Epithelial cell of prostate (primary cell): ENCODE measurements around the gene RER1.

ENCODE experiments used
- DNase-seq: peaks from one replicate; pipeline ENCODE4 v3.0.0-alpha.2; 2011; ENCODE audit warnings: low read depth, low spot score
- H3K27ac ChIP-seq: fragments of 450-650 bp; 2 replicates; pipeline ENCODE4 v1.5.1; 2017; ENCODE audit warnings: mild to moderate bottlenecking

The RER1 gene

DNA sequence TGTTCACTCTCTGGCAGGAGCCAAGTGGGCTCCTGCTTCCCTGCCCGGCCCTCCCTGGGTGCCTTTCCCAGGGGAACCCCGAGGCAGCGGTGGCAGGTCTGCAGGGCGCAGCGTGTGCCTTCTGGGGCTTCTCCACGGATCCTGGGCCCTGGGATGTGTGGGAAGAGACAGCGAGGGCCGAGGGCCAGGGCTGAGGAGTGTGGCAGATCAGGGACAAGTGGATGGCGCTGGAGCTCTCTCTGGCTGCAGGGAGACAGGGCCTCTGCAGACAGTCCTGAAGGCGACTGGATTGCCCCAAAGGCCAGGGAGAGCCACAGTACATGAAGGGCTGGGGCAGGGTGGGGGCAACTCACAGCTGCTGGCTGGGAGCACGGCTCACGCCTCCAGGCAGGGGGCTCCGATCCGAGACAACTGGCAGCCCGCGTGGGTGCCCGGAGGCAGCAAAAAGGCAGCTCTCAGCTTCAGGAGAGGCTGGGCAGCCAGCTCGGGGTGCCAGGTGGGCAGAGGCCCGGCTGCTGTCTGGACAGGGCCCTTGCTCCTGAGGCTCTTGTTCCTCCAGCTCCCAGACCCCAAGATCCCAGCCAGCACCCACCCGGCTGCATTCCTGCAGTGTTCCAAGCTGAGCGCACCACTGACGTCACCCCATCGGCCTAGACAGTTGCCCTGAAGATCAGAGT is 16.3 kb upstream of the RER1 start:
- DNase-seq: no peak

GRCh38 chr1:2375923-2376260 is 15.7 kb upstream of the RER1 start:
- DNase-seq: no peak
- no peak overlapping the region for H3K27ac ChIP-seq

More for the DNA sequence above, 16.3 kb upstream of the RER1 start:
- H3K27ac ChIP-seq: no peak overlapping the region

GRCh38 chr1:2376261-2376741 is 15.3 kb upstream of the RER1 start:
- H3K27ac ChIP-seq: no peak overlapping the region
- DNase-seq: no peak

- DNase-seq: no peak
- H3K27ac ChIP-seq: no peak overlapping the region
These were observed 14.5 kb upstream of the RER1 start for GRCh38 chr1:2376931-2377672.

GRCh38 chr1:2377751-2378440 is 13.7 kb upstream of the RER1 start:
- DNase-seq: no peak
- H3K27ac ChIP-seq: no peak overlapping the region

- no peak overlapping the region for H3K27ac ChIP-seq
- no peak for DNase-seq
These were observed 13.2 kb upstream of the RER1 start for GRCh38 chr1:2378441-2378851.

GRCh38 chr1:2378956-2379732 is 12.5 kb upstream of the RER1 start:
- DNase-seq: no peak
- H3K27ac ChIP-seq: no peak overlapping the region

GRCh38 chr1:2379733-2380404 is 11.8 kb upstream of the RER1 start:
- no peak for DNase-seq
- no peak overlapping the region for H3K27ac ChIP-seq

- no peak overlapping the region for H3K27ac ChIP-seq
- DNase-seq: no peak
These were observed 10.6 kb upstream of the RER1 start for GRCh38 chr1:2380816-2381591.

- DNase-seq: no peak
- H3K27ac ChIP-seq: no peak overlapping the region
These were observed 9.7 kb upstream of the RER1 start for GRCh38 chr1:2381741-2382620.

DNA sequence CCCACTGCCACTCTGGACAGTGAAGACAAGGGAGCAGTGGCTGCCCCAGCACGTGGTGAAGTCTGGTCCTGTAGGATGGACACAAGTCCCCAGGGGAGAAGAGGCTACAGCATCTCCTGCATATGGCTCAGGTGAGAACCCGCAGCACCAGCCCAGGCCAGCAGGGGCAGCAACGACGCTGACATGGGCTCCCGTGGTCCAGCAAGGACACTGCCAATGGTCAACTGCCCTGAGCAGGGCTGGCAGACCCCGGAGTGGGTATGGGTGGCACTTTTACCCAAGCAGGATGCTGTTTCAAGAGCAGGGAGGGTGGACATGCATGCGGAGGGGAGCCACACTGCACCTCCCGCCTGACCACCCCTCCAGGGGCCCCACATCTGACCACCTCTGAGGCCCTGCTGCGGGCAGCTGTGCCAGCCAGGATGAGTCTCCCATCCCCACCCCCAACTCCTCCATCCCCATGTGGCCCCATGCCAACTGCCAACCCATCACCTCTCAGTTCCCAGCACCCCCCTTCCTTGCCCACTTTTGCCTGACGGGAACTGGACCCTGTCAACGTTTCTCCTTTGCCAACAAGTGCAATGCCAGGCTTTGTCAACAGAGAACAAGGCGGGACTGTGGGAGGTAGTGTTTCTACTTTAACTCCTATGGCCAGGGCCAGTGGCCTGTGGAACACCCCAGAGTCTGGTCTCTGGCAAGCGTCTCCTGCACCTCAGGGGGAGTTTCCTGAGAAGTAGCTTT is 8.8 kb upstream of the RER1 start:
- H3K27ac ChIP-seq: no peak overlapping the region
- DNase-seq: no peak

DNA sequence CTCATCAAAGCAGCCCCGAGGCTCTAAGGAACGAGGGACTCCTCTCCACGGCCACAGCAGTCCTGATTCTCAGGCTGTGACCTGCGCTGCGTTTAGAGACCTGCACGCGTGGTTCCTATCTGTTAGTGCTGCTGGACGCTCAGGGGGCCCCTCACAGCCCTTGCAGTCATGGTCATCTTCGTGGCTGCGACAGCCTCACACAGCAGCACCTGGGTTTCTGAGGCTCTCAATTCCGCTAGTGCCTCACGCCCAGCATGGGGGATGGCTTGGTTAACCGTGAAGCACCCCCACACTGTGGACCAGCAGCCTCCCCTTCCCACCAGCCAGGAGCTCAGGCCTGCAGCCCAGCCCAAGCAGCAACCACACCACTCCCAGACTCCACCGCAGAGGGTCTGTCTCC is 8.1 kb upstream of the RER1 start:
- H3K27ac ChIP-seq: no peak overlapping the region
- DNase-seq: no peak

DNA sequence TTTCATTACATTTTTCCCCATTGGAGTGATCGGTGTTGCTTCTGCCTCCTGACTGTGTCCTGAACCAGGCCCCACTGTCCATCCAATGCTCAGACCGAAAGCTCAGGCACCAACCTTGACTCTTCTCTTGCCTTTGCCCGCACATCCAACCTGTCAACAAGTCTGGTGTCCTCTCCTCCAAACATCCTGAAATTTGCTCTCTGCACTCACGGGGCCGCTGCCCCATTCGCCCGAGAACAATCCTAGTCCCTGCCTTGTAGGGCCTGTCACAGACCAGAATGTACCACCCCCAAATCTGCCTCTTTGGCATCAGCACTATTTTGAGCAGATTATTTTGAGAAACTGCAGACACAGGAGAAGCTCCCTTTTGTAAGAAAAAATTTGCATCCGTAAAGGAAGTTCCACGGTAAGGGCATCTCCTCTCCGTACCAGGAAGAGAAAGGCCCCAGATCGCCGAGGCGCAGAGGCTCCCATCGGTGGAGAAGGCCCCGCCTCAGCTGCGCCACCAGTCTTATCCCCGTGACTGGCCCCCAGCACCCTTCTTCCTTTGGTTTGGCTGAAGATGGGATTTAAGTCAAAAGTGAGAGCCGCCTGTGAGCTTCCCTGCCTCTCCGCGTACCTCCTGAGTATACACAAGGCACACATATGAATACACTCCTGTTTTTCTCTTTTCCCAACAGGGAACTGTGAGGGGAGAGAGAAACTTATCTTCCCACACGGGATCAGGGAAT is 7.3 kb upstream of the RER1 start:
- DNase-seq: no peak
- H3K27ac ChIP-seq: no peak overlapping the region

DNA sequence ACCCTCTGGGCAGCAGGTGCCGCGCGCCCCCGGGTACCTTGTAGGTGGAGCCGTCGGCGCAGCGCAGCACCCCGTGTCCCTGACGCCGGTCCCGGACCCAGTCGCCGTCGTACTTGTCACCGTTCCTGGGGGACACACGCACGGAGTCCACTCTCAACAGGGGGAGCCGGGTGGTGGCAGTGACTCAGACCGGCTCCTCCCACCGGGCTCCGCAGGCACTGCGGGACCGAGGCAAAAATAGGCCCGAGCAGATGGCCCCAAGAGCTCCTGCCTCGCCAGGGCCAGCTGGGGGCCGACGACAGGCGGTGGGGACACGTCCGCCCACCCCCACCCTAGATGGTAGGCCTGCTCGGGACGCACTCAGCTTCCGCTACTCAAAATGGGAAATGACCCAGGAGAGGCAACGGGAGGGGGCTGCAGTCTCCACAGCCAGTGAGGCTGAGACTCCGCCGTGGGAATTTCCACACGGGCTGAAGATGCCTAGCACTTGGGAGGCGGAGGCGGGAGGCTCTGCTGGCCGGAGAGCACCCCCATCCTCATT is 6.6 kb upstream of the RER1 start:
- no peak for DNase-seq
- no peak overlapping the region for H3K27ac ChIP-seq

DNA sequence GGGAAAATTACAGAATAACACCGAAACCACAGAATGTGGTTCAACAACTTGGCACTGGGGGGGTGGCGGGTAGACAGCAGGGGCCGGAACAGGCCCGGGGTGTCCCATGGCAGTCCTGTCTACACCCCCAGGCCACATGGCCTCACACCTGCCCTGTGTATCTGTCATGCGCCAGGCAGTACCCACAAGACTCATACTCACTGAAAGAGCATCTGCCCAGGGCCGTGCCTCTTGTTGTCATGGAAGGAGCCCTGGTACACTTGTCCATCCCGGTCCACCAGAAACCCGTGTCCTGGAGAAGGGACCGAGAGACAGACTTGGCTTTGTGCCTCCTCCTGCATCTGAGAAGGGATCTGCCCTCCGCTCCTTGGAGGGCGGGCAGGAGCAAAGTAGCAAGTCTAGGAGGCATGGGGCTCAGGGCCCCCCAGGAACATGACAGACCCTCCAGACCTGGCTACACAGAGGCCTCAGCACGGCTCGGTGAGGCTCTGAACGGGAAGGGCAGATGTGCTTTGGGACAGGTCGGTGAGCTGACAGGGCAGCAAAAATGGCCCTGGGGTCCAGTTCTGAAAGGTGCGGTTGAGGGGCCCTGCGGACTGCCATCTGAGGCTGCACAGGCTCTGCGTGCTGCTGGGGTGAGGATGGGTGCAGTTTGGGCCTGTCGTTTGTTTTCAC is 5.9 kb upstream of the RER1 start:
- H3K27ac ChIP-seq: no peak overlapping the region
- DNase-seq: no peak
